GM19463 (cell line): Measurements from ENCODE around the gene IVL.

ENCODE experiments used
- ATAC-seq: cut with Tn5 transposase; IDR thresholded peaks from one replicate; pipeline ENCODE4 v1.9.1; 2021; ENCODE audit warnings: mild to moderate bottlenecking, moderate library complexity; ENCODE audit not compliant: unreplicated experiment

The IVL gene

DNA sequence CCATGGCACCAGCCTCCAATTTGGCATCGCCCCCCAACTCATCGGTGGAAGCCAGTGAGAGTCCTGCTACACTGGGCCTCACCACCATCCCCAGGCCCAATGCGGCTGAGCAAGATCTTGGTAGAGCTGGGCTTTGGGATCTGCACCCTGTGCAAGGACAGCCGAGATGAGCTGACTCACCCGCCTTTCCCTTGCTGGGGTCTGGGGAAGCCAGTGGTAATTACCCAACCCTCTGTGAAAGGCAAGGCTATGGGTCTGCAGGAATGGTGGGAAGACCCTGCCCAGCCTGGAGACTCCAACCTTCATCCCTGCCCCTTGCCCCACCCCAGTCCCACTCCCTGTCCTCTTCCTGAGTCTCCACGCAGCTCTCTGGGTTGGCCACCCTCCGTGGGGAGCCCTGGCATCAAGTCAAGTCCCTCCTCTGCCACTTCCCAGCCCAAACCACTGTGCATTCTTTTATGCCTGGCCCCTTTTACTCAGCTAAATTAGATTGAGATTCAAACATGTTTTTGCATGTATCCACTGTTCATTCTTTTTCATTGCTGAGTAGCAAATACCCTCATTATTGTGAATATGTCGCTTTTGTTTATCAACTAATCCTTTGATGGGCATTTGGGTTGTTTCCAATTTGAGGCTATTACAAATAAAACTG, 21.5 kb upstream of the IVL start:
- no peak for ATAC-seq

DNA sequence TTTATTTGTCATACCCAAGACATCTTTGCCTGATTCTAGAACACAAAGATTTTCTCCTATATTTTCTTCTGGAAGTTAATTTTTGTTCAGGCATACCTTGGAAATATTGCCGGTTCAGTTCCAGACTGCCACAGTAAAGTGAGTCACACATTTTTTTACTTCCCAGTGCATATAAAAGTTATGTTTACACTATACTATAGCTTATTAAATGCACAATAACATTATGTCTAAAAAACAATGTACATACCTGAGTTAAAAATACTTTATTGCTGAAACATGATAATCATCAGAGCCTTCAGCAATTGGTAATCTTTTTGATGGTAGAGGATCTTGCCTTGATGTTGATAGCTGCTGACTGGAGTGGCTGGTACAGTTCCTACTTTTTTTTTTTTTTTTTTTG, 20.2 kb upstream of the IVL start:
- no peak for ATAC-seq

DNA sequence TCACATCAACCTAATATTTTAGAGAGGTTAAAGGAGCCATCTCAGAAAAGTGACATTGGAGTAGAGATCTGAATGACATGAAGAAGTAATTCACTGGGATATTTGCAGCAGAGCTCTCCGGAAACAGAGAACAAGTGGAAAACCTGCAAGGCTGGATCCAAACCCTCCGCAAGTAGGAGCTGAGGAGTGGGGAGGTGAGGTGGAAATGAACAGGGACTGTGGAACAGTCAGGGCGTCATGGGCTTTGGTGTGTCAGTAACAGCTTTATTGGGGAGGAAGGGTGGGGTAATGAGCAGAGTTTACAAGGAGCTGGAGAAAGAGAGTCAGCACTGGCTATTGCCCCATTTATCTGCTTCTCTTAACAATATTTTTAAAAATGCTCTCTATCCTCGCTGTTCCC, 9.3 kb upstream of the IVL start:
- no peak for ATAC-seq

DNA sequence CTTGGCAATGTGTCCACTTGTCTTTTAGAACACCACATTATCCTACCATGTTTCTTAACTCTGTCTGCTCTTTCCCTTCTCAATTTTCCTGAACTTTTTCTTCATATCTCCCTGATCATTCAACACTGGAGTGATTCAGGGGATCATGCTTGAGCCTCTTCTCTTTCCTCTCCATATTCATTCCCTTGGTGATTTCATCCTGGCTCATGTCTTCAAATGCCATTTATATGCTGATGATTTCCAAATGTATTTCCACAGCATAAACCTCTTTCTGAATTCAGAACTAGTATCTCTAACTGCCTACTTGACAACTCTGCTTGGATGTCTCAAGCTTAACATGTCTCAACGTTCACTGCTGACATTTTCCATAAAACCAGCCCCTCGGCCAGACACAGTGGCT, 8.5 kb upstream of the IVL start:
- ATAC-seq, result no peak

DNA sequence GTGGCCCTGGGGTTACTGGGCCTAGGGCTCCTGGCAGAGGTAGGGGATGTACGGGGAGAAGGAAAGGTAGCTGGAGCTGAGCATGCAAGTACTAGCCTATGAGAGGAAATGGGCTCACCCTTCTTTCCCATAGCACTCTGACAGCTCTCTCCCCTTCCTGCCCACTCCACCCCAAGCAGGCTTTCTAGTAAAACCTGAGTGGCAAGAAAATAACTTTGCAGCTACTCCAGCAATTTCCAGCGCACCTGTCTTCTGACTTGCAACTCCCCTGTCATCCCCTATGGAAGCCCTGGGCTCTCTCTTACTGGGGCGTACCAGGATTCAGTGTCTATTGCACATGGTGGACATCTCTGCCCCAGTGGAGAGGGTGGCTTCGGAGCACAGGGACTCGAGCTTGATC, 6.7 kb upstream of the IVL start:
- no peak for ATAC-seq

DNA sequence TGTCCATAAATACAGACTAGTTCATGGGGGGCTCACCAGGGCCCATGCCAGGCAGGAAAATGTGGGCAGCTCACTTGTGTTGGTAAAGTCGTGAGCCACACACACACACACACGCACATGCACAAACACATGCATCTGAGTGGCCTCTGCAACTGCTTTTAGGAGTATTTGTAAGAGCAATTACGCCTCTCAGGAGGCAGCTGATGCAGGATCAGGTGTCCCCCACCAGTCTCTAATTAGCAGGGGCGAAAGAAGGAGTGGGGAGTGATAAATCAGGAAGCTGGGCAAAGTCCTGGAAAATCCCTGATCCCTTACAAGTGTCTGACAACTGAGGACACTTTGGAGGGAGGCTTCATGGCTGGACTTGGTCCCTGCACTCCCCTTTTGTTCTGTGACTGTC, 5.7 kb upstream of the IVL start:
- ATAC-seq, result no peak

DNA sequence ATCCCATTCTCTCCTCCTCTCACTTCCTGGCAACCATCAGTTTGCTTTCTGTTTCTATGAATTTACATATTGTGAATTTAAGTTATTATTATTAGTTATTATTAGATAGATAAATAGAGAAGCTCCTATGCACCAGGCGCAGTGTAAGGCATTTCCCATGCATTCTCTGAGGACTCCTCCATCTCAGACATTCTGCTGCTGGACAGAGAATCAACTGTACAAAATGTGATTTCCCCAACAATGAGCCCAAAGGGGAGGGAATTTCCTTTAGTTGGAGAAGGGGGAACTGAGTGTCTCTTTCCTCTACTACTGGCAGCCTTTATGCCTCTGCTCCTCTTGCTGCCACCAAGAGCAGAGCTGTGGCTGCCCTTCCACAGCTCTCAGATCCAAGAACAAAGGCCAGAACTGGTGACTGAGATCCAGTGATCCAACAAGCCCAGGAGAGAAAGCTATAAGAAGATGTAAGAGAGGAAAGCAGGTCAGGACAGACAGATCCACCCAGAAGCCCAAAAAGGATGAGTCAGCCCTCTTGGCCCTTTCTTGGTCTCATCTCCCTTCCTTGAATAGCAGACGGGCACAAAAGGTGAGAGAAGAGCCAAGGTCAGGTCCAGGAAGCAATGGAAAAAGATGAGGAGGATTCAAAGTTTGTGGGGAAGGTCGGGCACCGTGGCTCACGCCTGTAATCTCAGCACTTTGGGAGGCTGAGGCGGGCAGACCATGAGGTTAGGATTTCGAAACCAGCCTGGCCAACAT, 3.5 kb upstream of the IVL start:
- ATAC-seq, result no peak

DNA sequence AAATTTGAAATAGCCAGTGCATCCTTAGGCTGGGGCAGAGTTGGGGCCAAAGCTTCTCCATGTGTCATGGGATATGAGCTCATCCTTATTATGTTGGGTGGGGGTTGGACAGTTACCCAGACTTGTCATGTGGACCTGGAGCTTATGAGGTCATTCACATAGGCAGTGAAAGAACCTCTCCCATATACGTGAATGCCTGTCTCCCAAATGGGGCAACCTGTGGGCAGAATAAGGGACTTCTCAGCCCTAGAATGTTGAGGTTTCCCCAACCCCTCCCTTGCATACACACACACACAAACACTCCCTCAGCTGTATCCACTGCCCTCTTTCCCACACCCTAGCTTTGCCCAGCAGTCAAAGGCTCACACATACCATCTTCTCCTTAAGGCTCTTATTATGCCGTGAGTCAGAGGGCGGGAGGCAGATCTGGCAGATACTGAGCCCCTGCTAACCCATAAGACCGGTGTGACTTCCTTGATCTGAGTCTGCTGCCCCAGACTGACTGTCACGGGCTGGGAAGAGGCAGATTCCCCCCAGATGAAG, 2.3 kb upstream of the IVL start:
- ATAC-seq, result no peak

DNA sequence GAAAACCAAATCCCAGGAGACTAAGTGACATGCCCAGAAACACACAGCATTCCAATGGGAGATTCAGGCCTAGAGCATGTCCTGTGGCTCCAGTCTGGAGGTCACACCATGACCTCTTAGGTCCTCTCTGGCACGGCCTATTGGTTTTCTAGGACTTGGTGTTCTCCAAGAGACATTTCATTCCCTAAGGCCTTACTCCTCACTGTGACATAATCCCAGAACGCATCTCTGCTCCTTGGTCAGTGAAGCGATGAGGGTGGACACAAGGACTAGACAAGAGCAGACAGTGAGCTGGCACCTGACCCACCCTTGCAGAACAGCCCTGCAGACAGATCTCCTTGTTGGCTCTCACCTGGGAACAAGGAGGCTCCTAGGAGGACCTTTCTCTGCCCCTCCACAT, 860 bp downstream of the IVL start:
- ATAC-seq, result no peak

DNA sequence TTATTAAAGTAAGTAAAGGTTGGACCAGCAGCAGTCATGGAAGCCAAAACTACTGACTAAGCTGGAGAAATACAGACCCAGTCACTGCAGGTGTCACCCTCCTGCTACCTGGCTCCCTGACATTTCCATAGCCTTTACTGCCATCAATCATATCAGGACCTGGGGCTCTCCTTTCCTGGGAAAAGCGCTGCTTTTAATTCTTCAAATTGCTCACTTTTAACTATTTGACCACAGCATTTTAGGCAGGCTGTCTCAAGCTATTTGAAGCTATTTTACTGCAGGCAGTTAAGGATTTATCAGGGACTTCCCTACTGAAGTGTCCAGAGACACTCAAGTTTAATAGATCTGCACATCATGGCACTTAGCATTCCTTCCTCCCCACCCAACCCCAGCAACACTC, 4.1 kb downstream of the IVL start:
- ATAC-seq, result no peak

DNA sequence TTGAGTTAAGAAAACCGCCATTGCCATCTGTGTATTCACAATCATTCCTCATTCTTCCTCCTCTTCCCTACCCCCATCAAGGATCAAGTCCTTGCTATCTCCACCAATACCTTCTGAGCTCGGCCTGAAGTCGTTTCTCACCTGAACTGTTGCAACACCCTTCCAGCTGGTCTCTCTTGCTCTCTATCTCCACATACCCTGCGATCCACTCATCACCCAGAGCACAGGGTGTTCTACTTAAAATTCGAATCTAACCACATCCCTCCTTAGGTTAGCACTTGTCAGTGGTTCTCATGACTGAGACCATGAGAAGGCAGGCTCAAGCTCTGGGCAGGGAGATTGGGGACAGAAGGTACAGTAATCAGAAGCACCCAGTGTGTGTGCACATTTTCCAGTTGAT, 4.6 kb downstream of the IVL start:
- no peak for ATAC-seq

DNA sequence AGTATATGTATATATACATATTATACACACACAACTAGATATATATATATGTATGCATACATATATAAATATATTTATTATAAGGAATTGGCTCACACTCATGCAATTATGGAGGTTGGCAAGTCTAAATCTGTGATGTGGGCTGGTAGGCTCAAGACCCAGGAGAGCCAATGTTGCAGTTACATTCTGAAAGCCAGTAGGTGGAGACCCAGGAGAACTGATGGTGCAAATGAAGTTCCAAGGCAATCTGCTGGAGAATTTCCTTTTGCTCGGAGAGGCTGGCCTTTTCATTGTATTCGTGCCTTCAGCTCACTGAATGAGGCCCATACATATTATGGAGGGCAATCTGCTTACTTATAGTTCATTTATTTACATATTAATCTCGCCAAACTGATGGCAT, 9.4 kb downstream of the IVL start:
- ATAC-seq, result no peak

DNA sequence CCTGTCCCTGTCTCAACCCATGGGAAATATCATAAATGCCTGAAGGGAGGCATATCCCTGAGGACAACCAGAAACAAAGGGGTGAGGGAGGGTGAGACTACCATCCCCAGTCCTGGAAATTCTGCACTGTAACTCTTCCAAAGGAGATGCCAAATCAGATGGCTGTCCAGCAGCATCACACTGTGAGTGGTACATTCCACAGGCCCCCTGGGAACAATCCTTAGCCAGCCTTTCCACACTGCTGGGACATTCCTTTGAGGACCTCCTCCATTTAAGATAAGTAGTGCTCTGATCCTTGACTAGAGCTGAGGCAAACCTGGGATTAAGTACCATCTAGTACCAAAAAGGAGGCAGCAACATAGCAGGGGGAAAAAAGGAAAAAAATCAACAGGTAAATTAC, 10.7 kb downstream of the IVL start:
- no peak for ATAC-seq

DNA sequence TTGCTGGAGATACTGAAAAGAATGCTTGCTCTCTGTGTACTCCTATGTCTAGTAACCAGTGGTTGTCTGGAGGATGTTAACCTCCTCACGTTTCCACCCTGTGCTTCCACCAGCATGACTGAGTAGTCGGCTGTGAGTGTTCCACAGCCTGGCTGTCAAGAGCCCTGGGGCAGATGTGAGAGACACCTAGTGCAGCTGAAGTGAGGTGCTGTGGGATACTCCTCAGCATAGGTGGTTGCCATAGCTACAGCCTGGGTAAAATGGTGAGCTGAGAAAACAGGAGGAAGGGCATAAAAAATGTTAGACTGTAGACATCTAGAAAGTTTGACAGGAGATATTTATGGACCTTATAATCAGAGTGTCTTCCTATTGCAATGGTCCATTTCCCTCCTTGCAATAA, 15.8 kb downstream of the IVL start:
- ATAC-seq, result no peak

DNA sequence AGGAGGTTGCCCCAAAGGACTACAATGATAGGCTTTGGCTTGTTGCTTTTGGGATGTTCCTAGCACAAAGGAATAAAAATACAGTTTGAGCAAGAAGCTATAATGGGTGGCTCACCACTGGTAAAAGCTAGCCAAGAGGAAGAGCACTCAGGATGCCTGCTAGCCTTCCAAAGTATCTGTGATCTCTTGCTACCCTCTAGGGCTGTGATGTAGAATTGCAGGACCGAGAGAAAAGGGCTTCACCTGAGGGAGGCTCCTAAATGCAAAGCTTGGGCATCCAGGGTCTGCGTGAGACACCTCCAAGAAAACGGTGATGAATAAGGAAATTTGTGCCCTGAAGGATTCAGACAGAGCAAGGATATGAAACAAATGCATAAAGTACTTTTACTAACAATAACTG, 17.7 kb downstream of the IVL start:
- ATAC-seq, result no peak

DNA sequence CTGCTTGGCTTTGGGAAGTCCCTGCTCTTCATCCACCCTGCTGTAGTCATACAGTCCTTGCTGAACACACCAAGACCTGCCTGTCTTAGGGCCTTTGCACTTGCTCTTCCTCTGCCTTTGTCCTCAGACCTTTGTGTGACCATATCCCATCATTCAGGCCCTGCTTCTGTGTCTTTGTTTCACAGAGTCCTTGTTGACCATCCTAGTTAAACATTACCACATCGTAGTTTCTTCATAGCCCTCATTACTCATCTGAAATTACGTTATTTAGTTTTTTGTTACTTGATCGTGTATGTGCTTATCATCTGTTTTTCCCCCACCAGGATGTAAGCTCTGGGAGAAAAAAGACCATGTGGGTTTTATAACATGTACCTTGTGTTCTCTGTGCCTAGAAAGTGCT, 20.3 kb downstream of the IVL start:
- no peak for ATAC-seq

DNA sequence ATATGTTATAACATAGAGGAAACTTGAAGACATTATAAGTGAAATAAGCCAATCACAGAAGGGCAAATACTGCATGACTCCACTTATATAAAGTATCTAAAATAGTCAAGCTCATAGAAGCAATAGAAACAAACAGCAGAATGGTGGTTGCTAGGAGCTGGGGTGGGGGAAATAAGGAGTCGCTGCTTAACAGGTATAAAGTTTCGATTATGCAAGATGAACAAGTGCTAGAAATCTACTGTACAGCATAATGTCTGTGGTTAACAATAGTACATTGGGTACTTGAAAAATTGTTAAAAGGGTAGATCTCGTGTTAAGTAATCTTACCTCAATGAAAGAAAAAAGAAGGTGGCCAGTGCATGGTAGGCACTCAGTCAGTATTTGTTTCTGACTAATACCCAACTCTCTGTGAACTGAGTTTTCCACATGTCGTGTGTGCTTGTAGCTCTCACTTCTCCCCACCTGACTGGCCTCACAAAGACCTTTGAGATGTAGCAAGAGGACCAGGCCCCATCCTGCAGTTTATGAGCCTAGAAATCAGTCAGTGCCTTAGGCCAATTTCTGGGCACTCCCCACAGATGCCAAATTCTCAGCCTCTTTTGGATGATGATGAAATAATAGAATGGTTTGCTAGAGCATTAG, 23.9 kb downstream of the IVL start:
- ATAC-seq, result no peak

DNA sequence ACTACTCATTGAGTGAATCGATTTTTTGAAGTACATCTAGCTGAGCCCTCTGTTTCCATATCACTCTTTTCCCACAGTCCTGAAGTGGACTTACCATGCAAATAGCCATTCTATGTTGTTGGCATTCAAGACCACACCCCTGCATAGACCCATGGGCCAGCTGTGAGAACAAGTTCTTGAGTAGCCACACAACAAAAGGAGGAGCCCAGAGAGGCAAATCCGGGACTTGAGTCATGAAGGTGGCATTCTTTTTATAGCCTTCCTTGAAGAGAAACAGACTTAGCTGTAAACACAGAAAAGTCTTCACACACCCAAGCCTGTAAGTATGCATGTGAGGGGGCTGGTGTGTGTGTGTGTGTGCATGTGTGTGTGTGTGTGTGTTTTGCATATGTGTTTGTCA, 24.9 kb downstream of the IVL start:
- ATAC-seq, result no peak

DNA sequence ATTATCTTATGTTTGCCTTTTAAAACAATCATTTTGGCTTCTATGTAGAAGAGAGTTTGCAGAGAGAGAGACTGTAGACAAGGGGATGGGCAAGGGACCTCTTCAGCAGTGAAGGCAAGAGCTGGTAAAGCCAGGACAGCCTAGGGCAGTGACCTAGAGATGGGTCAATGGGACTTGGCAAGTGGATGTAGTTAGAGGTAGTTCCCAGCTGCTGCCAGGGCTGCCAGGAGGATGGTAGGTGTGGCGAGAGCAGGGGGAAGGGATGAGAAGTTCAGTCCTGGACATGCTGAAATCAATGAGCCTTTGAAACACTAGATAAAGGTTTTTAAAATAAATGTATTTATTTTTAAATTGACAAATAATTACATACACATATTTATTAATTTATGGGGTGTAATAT, 32.3 kb downstream of the IVL start:
- no peak for ATAC-seq

DNA sequence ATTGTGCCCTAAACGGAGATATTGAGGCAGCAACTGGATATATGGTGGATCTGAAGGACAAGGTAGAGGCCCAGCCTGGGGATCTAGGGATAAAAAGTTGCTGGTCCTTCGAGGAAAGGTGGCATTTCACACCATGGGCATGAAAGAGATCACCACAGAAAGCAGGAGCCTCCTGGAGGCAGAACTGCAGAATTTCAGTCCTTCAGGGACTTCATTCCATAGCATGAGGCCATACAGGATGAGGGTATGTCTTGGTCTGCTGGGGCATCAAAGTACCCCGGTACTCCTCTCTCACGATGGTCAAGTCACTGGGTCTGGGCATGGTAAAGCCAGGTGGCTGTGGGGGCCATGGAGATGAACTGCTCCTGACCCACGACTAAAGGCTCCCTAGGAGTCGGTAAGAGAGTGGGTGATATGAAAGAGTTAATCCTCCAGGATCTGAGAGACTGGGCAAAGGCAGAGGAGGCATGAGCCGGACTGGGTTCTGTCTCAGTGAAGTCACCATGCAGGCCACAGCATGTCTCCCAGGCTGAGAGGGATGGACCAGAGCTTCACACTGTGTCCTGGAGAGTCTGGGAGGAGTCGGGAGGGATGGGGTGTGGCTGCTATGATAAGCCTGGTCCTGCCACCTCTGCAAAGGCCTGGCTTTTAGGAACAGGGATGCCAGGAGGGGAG, 32.8 kb downstream of the IVL start:
- no peak for ATAC-seq

DNA sequence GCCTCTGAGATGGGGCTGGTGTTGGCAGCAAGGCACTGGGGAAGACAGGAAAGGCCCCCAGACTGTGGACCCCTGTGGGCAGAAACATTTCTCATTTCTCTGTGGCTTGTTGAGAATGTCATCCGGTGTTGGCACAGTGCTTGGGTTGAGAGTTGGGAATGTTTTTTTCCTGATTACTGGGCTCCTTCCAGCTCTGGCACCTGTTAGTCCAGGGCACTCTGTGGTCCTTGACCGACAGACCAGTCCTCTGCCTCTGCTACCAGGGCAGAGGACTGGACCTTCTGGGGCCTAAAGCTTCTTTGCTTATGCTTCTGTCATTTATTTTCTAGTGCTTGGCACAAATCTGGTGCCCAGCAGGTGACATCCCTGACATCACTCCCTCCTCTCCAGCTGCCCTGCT, 33.8 kb downstream of the IVL start:
- no peak for ATAC-seq

DNA sequence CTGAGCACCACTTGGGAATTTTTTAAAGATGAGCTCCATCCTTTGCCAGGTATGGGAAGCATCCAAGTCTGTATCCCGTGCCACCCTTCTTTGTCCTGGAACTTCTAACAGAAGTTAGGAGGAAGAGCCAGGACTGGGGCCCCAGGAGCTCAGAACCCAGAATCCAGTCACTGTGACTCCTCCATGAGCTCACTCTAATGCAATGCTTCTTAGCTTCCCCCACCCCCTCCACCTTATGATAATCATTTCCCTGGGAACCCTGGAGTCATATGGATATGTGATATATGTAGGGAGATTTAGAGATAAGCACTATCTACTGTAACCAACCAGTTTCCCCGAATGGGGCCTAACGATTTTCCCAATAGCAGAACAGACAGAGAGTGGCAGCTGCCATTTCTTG, 37.9 kb downstream of the IVL start:
- ATAC-seq, result no peak
